ENCODE measurements around the gene GNA12.

- TF ChIP-seq, protein P1, sequence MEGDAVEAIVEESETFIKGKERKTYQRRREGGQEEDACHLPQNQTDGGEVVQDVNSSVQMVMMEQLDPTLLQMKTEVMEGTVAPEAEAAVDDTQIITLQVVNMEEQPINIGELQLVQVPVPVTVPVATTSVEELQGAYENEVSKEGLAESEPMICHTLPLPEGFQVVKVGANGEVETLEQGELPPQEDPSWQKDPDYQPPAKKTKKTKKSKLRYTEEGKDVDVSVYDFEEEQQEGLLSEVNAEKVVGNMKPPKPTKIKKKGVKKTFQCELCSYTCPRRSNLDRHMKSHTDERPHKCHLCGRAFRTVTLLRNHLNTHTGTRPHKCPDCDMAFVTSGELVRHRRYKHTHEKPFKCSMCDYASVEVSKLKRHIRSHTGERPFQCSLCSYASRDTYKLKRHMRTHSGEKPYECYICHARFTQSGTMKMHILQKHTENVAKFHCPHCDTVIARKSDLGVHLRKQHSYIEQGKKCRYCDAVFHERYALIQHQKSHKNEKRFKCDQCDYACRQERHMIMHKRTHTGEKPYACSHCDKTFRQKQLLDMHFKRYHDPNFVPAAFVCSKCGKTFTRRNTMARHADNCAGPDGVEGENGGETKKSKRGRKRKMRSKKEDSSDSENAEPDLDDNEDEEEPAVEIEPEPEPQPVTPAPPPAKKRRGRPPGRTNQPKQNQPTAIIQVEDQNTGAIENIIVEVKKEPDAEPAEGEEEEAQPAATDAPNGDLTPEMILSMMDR (IDR thresholded peaks at IDR 0.05; ENCODE audit: insufficient read depth, low read length, poor library complexity, severe bottlenecking) = no peak
- no peak for TF ChIP-seq EZH2phosphoT487 (conservative IDR thresholded peaks at IDR 0.05; ENCODE audit: low read length)
Observed at GRCh38 chr7:2880051-2880450, 35.9 kb upstream of the GNA12 start.

Measured in SU-DHL-6 (cell line).